Measurements from ENCODE around the gene CAVIN2.

The CAVIN2 gene, protein sequence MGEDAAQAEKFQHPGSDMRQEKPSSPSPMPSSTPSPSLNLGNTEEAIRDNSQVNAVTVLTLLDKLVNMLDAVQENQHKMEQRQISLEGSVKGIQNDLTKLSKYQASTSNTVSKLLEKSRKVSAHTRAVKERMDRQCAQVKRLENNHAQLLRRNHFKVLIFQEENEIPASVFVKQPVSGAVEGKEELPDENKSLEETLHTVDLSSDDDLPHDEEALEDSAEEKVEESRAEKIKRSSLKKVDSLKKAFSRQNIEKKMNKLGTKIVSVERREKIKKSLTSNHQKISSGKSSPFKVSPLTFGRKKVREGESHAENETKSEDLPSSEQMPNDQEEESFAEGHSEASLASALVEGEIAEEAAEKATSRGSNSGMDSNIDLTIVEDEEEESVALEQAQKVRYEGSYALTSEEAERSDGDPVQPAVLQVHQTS

DNA sequence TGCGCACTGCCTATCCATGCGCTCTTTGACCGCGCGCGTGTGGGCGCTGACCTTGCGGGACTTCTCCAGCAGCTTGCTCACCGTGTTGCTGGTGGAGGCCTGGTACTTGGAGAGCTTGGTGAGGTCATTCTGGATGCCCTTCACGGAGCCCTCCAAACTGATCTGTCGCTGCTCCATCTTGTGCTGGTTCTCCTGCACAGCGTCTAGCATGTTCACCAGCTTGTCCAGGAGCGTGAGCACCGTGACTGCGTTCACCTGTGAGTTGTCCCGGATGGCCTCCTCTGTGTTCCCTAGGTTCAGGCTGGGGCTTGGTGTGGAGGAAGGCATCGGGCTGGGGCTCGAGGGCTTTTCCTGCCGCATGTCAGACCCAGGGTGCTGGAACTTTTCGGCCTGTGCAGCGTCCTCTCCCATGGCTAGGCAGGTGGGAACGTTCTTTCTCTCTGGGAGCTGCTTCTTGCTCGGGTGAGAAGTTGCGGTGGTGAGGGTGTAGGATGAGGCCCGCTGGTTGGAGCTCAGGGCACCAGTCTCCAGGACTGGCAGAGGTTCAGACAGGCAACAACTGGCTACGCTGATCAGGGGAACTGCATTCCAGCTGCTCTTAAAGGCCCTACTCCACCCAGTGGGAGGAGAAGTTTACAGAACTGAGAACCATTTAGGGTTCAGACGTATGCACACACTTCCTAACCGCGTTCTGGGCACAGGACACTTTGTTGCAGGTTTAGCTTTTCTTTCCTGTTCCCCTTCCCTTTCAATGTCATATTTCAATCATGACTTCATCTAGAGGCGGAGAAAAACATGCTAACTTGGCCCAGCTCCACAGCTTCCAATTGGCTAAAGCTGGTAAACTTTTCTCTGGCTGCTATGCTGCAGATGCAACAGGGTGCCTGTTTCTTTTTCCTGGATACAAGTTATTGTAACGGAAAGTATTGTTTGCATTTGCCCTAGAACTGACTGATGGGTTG, at the start of gene CAVIN2:
CAVIN2 (minus strand) TSS at position 574 of the 962 bp plus-strand sequence; CDS start at position 411, 163 bp downstream.
- TF ChIP-seq CTCF (conservative IDR thresholded peaks at IDR 0.05; ENCODE audit: low read depth, low read length) = no peak
- no peak for DNase-seq (ENCODE audit: low read depth)
- H3K4me3 ChIP-seq (ENCODE audit: low read length) = no peak within 1 kb of the TSS

GRCh38 chr2:191895743-191896142, 48.9 kb upstream of the CAVIN2 start:
- no peak overlapping the region for H3K4me3 ChIP-seq (ENCODE audit: low read length)
- no peak for TF ChIP-seq CTCF (conservative IDR thresholded peaks at IDR 0.05; ENCODE audit: low read depth, low read length)
- DNase-seq (ENCODE audit: low read depth) = no peak

GRCh38 chr2:191895195-191895594, 48.3 kb upstream of the CAVIN2 start:
- no peak for DNase-seq (ENCODE audit: low read depth)
- TF ChIP-seq CTCF (conservative IDR thresholded peaks at IDR 0.05; ENCODE audit: low read depth, low read length) = no peak
- H3K4me3 ChIP-seq (ENCODE audit: low read length) = no peak overlapping the region

GRCh38 chr2:191894681-191895147, 47.8 kb upstream of the CAVIN2 start:
- H3K4me3 ChIP-seq (ENCODE audit: low read length) = no peak overlapping the region
- TF ChIP-seq CTCF (conservative IDR thresholded peaks at IDR 0.05; ENCODE audit: low read depth, low read length) = no peak
- DNase-seq (ENCODE audit: low read depth) = no peak

DNA sequence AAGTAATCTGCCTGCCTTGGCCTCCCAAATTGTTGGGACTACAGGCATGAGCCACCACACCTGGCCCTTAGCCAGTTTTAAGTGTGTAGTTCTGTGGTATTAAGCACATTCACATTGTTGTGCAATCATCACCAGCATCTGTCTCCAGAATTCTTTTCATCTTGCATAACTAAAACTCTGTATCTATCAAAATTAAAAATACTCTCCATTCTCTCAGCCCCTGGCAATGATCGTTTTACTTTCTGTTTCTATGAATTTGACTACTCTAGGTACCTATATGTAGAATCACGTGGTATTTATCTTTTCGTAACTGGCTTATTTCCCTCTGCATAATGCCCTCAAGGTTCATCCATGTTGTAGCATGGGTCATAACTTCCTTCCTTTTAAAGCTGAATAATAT, 45.5 kb upstream of the CAVIN2 start:
- DNase-seq (ENCODE audit: low read depth) = no peak
- H3K4me3 ChIP-seq (ENCODE audit: low read length) = no peak overlapping the region
- TF ChIP-seq CTCF (conservative IDR thresholded peaks at IDR 0.05; ENCODE audit: low read depth, low read length) = no peak

- no peak overlapping the region for H3K4me3 ChIP-seq (ENCODE audit: low read length)
- TF ChIP-seq CTCF (conservative IDR thresholded peaks at IDR 0.05; ENCODE audit: low read depth, low read length) = no peak
- DNase-seq (ENCODE audit: low read depth) = no peak
These were observed 44.8 kb upstream of the CAVIN2 start for GRCh38 chr2:191891656-191892055.

Measured in retinal pigment epithelial cell (primary cell).